Hepatocyte (in vitro differentiated cells): ENCODE data around the gene PTPRZ1.

Source experiments
- CTCF ChIP-seq: fragments of 200-600 bp; sonication (generic); IDR thresholded peaks from 2 replicates; pipeline ENCODE4 v1.5.1; 2016; ENCODE audit warnings: antibody characterized with exemption, mild to moderate bottlenecking; ENCODE audit not compliant: poor library complexity
- EZH2 ChIP-seq: fragments of 200-600 bp; sonication (generic); IDR thresholded peaks from 2 replicates; pipeline ENCODE4 v1.6.1; 2016; ENCODE audit warnings: antibody characterized with exemption, mild to moderate bottlenecking, borderline replicate concordance

GRCh38 chr7:121966276-121966934 lies 93.4 kb downstream of the PTPRZ1 start:
- no peak for TF ChIP-seq CTCF
- TF ChIP-seq EZH2: no peak
